IMR-90 (cell line): ENCODE data around the gene PSG2. TPM values are rescaled to one million over a fixed set of nuclear protein-coding genes. Genes with fewer than 3 reads are reported as not detected.
A peak's percentile ranks its signal among the peaks of the same experiment; 100 is the strongest.
"Not testable (repeated sequence)": the region's sequence is repeated elsewhere in the genome, so short reads cannot be mapped to it uniquely, and the experiment has no call there.

Source experiments
- ATAC-seq: fragments of 200-7000 bp; cut with Tn5 transposase; 2 replicates; pipeline ENCODE4 v1.9.1; 2020; ENCODE audit warnings: low read depth, mild to moderate bottlenecking, moderate library complexity
- BruUV-seq: library from RNA; stranded (reverse); fragments of 400-500 nt; replicated peaks from 2 replicates; lab custom pipeline; 2021; lab: Mats Ljungman, UMichigan
- CTCF ChIA-PET: fragments of 300-600 bp; formaldehyde crosslinking; extraction: SDS; loops from one replicate; lab custom pipeline; 2021; ENCODE audit warnings: antibody characterized with exemption; lab: Yijun Ruan, JAX
- POLR2A ChIA-PET: fragments of 300-600 bp; sonication (Branson Sonifier 250); formaldehyde crosslinking; loops from one replicate; lab custom pipeline; 2022; ENCODE audit warnings: antibody characterized with exemption; ENCODE audit not compliant: unreplicated experiment; lab: Charles Lee
- DNase-seq: peaks from one replicate; pipeline ENCODE4 v3.0.0; 2013
- H2AFZ ChIP-seq: replicated peaks from 2 replicates; pipeline ENCODE3; 2013; ENCODE audit warnings: low read length, mild to moderate bottlenecking; ENCODE audit not compliant: poor library complexity
- H2AK5ac ChIP-seq: 2 replicates; pipeline ENCODE4 v1.6.1; 2013; ENCODE audit warnings: low read depth, low read length, inconsistent platforms
- H2AK9ac ChIP-seq: replicated peaks from 2 replicates; pipeline ENCODE3; 2013; ENCODE audit warnings: mild to moderate bottlenecking, low read depth, low read length, moderate library complexity; ENCODE audit not compliant: poor library complexity
- H2BK120ac ChIP-seq: 2 replicates; pipeline ENCODE4 v1.6.1; 2013; ENCODE audit warnings: low read depth, low read length, inconsistent platforms
- H2BK15ac ChIP-seq: 3 replicates; pipeline ENCODE4 v1.6.1; 2013; ENCODE audit warnings: low read depth, low read length, inconsistent platforms
- H2BK20ac ChIP-seq: 2 replicates; pipeline ENCODE4 v1.6.1; 2013; ENCODE audit warnings: low read depth, mild to moderate bottlenecking, inconsistent platforms, low read length, moderate library complexity
- H2BK5ac ChIP-seq: 2 replicates; pipeline ENCODE4 v1.6.1; 2013; ENCODE audit warnings: mild to moderate bottlenecking, low read depth, low read length, inconsistent platforms; ENCODE audit not compliant: poor library complexity, severe bottlenecking
- H3K14ac ChIP-seq: replicated peaks from 2 replicates; pipeline ENCODE4 v1.6.1; 2013; ENCODE audit warnings: low read depth, low read length, inconsistent platforms
- H3K18ac ChIP-seq: 2 replicates; pipeline ENCODE4 v1.6.1; 2013; ENCODE audit warnings: low read depth, low read length, control low read depth
- H3K23ac ChIP-seq: 2 replicates; pipeline ENCODE4 v1.6.1; 2013; ENCODE audit warnings: low read depth, low read length, inconsistent platforms
- H3K27ac ChIP-seq: 2 replicates; pipeline ENCODE4 v1.5.1; 2013; ENCODE audit warnings: mild to moderate bottlenecking, control low read depth, low read length; ENCODE audit not compliant: insufficient read depth
- H3K27me3 ChIP-seq: 2 replicates; pipeline ENCODE4 v1.6.1; 2013; ENCODE audit warnings: low read length; ENCODE audit not compliant: control insufficient read depth, insufficient read depth
- H3K36me3 ChIP-seq: 2 replicates; pipeline ENCODE4 v1.6.1; 2013; ENCODE audit warnings: low read length, mixed read lengths; ENCODE audit not compliant: control insufficient read depth, insufficient read depth
- H3K4ac ChIP-seq: 2 replicates; pipeline ENCODE4 v1.6.1; 2013; ENCODE audit warnings: low read depth, low read length, inconsistent platforms
- H3K4me1 ChIP-seq: 2 replicates; pipeline ENCODE4 v1.6.1; 2013; ENCODE audit warnings: low read length, mixed read lengths; ENCODE audit not compliant: control insufficient read depth, insufficient read depth
- H3K4me2 ChIP-seq: 2 replicates; pipeline ENCODE4 v1.6.1; 2013; ENCODE audit warnings: low read depth, mild to moderate bottlenecking, control low read depth, low read length, moderate library complexity
- H3K4me3 ChIP-seq: 2 replicates; pipeline ENCODE4 v1.5.1; 2013; ENCODE audit warnings: low read depth, mild to moderate bottlenecking, control low read depth, low read length, moderate library complexity; ENCODE audit not compliant: insufficient read depth
- H3K56ac ChIP-seq: 2 replicates; pipeline ENCODE4 v1.6.1; 2013; ENCODE audit warnings: low read length, inconsistent platforms; ENCODE audit not compliant: insufficient read depth; ENCODE audit errors: extremely low read depth
- H3K79me1 ChIP-seq, 2 experiments: 2 replicates each; pipeline ENCODE4 v1.6.1; 2013; ENCODE audit warnings: low read length in 2 of 2, inconsistent platforms in 1 of 2, low read depth in 1 of 2
- H3K9ac ChIP-seq: 2 replicates; pipeline ENCODE4 v1.6.1; 2013; ENCODE audit warnings: low read depth, low read length, control low read depth
- H3K9me1 ChIP-seq: 2 replicates; pipeline ENCODE4 v1.6.1; 2013; ENCODE audit warnings: low read length, inconsistent platforms; ENCODE audit not compliant: insufficient read depth
- H3K9me3 ChIP-seq: 2 replicates; pipeline ENCODE4 v1.6.1; 2013; ENCODE audit warnings: low read length; ENCODE audit not compliant: control insufficient read depth, insufficient read depth
- H4K20me1 ChIP-seq: 2 replicates; pipeline ENCODE4 v1.6.1; 2013; ENCODE audit warnings: low read length, inconsistent platforms; ENCODE audit not compliant: insufficient read depth
- H4K5ac ChIP-seq: 2 replicates; pipeline ENCODE4 v1.6.1; 2013; ENCODE audit warnings: mild to moderate bottlenecking, low read depth, low read length, control low read depth
- H4K8ac ChIP-seq, 2 experiments: 2 replicates each; pipeline ENCODE4 v1.6.1; 2013; ENCODE audit warnings: low read depth in 2 of 2, low read length in 2 of 2, control low read depth in 1 of 2, inconsistent platforms in 1 of 2
- H4K91ac ChIP-seq: 2 replicates; pipeline ENCODE4 v1.6.1; 2013; ENCODE audit warnings: low read depth, low read length, inconsistent platforms; ENCODE audit not compliant: insufficient read depth
- WGBS, 2 experiments: methylation state at CpG; one replicate each; pipeline versions ENCODE4 v1.1.5 to v1.1.7; 2013; ENCODE audit warnings: missing lambda C conversion rate in 2 of 2; ENCODE audit not compliant: insufficient read length in 1 of 2; ENCODE audit errors: extremely low coverage in 2 of 2; 5-methylcytosine and 5-hydroxymethylcytosine counted together
- dilution Hi-C: fragments of 300-500 bp; cut with HindIII; formaldehyde crosslinking; loops from one replicate; pipeline ENCODE4 v1.14.3; 2018; ENCODE audit warnings: low sequenced_read_pairs; ENCODE audit not compliant: unreplicated experiment
- in situ Hi-C: fragments of 300-500 bp; cut with MboI; formaldehyde crosslinking; loops from 3 replicates; pipeline ENCODE4 v1.14.3; 2019; ENCODE audit warnings: low sequenced_read_pairs, inconsistent platforms, mixed read lengths
- intact Hi-C: fragments of 100-400 bp; cut with micrococcal nuclease; formaldehyde crosslinking; loops from 2 replicates; pipeline ENCODE4 v1.10.0; 2022
- polyA plus RNA-seq, 3 experiments: library from polyadenylated mRNA; depleted of rRNA; stranded (reverse); fragments of >200 nt; gene quantifications; 2 replicates each; pipeline ENCODE4 v1.2.3, GENCODE V29; 2012; ENCODE audit warnings: low replicate concordance in 1 of 3
- total RNA-seq: library from RNA; depleted of rRNA; stranded (reverse); fragments of >200 nt; gene quantifications from 2 replicates; pipeline ENCODE4 v1.2.3, GENCODE V29; 2012

Gene PSG2
- total and polyA plus RNA-seq, 2 of the 4 experiments (the other 2 are of a cell fraction), result 0.18 to 0.31 TPM

- intact Hi-C loops, H3K9ac ChIP-seq, H3K56ac ChIP-seq, ATAC-seq, H3K27me3 ChIP-seq, H2BK120ac ChIP-seq, H3K14ac ChIP-seq, H3K23ac ChIP-seq, H3K9me3 ChIP-seq, H3K9me1 ChIP-seq, BruUV-seq, POLR2A ChIA-PET, dilution Hi-C loops, H4K20me1 ChIP-seq, DNase-seq, in situ Hi-C loops, H3K4me3 ChIP-seq, CTCF ChIA-PET, H3K79me1 ChIP-seq, H3K27ac ChIP-seq, H3K4me2 ChIP-seq, H3K4ac ChIP-seq, H4K8ac ChIP-seq, H3K36me3 ChIP-seq, H2AFZ ChIP-seq, H2AK9ac ChIP-seq: not testable (repeated sequence)
- Histone ChIP-seq H2AK5ac (peak overlapping the region; percentile 73; the same call in 1 of the 2 replicates), H3K18ac (peak overlapping the region; percentile 84; the same call in 1 of the 2 replicates), H3K4me1 (peaks cover 16% of the 10 kb centered on the region), H2BK5ac (peak overlapping the region; percentile 72), H4K91ac (peak overlapping the region; percentile 8; the same call in 1 of the 2 replicates), H2BK20ac (peak overlapping the region; percentile 17), H4K5ac (peak overlapping the region; percentile 59; the same call in 1 of the 2 replicates), H2BK15ac (0 out of 3 replicates have a peak overlapping the region, but pooled peaks have one; percentile 75)
- no CpG with 5 or more reads among the region's 1 CpG for WGBS, 2 experiments
Observed at GRCh38 chr19:43115548-43115947, 33.0 kb upstream of the PSG2 start.

DNA sequence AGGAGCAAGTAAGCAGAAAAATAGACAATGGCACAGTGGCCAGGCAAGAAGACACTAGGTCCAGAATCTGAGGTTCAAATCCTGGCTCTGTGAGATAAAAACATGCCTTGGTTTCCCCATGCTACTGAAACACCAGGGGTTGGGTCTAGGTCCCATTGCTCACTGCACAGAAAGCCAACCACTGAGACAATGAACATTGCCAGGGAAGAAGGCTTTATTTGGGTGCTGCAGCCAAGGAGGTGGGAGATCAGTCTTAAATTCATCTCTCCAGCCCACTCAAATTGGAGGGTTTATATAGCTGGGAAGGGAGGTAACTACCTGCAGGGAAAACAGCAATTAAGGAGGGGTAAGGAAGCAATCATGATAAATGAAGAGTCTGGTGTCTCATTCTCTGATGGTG lies 32.6 kb upstream of the PSG2 start:
- H2BK120ac ChIP-seq, result 0 out of 2 replicates have a peak overlapping the region, but pooled peaks have one; percentile 48
- intact Hi-C loops, H2BK20ac ChIP-seq, H3K4me2 ChIP-seq, H4K20me1 ChIP-seq, H4K91ac ChIP-seq, CTCF ChIA-PET, H3K4me3 ChIP-seq, H3K9me3 ChIP-seq, H3K27me3 ChIP-seq, H2AK9ac ChIP-seq, H3K27ac ChIP-seq, ATAC-seq, H2AFZ ChIP-seq, H3K56ac ChIP-seq, H3K14ac ChIP-seq, H3K9ac ChIP-seq, H3K9me1 ChIP-seq, in situ Hi-C loops, H3K23ac ChIP-seq, dilution Hi-C loops, H3K36me3 ChIP-seq, H3K79me1 ChIP-seq, H3K4ac ChIP-seq, BruUV-seq, DNase-seq, POLR2A ChIA-PET: not testable (repeated sequence)
- peak overlapping the region; percentile 65; the same call in 1 of the 2 replicates for H3K18ac ChIP-seq
- 0 out of 3 replicates have a peak overlapping the region, but pooled peaks have one; percentile 75 for H2BK15ac ChIP-seq
- peaks cover 18% of the 10 kb centered on the region for H3K4me1 ChIP-seq
- peak overlapping the region; percentile 72 for H2BK5ac ChIP-seq
- 0 out of 2 replicates have a peak overlapping the region, but pooled peaks have one; percentile 39 for H2AK5ac ChIP-seq
- H4K5ac ChIP-seq, result peak overlapping the region; percentile 39; the same call in 1 of the 2 replicates
- H4K8ac ChIP-seq, result peak overlapping the region in 1 of 2 experiments; percentile 25; a peak in 1 of 4 replicates
